Measurements from ENCODE around the gene MTRFR. TPM values are rescaled to one million over a fixed set of nuclear protein-coding genes. Genes with fewer than 3 reads are reported as not detected.

Gene MTRFR
- total RNA-seq, 1 donor from 2014 or later, result 7.8 TPM

Other genes starting within 250 kb of the MTRFR start
- 22.2 TPM for gene PITPNM2, start 82.3 kb upstream of the MTRFR start, total RNA-seq
- 22.0 TPM for gene MPHOSPH9, start 295 bp upstream of the MTRFR start, total RNA-seq
- 82.3 TPM for gene CDK2AP1, start 38.4 kb downstream of the MTRFR start, total RNA-seq
- 25.3 TPM for gene SBNO1, start 131.4 kb downstream of the MTRFR start, total RNA-seq
- gene KMT5A, start 150.7 kb downstream of the MTRFR start, total RNA-seq, result 36.4 TPM
- gene RILPL2, start 203.2 kb downstream of the MTRFR start, total RNA-seq, result 1.6 TPM
- gene SNRNP35, start 224.7 kb downstream of the MTRFR start, total RNA-seq, result 24.3 TPM

Measured in cardiac septum (tissue), 1 donor.